GM19455 (cell line): ENCODE measurements around the gene PTPRN.
"Not testable (repeated sequence)": the region's sequence is repeated elsewhere in the genome, so short reads cannot be mapped to it uniquely, and the experiment has no call there.

Source experiments
- ATAC-seq: cut with Tn5 transposase; IDR thresholded peaks from one replicate; pipeline ENCODE4 v1.9.1; 2021; ENCODE audit not compliant: unreplicated experiment

Gene PTPRN

DNA sequence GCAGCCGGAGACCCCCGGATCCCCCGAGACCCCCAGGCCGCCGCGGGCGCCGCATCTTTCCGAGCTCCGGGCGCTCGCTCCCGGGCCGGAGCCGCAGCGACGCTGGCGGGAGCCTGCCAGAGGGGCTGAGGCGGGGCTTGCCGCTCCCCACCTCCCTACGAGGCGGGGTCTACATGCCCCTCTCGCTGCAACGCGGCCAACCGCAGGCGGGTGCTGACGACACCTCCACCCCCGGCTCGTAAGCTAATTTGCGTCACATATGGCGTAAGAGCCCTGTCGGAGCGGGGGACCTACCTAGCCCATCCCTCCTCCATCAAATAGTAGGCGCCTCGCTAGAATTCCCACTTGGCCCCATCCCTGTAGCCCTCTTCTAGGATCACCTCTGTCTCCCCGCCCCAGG is at the start of gene PTPRN:
PTPRN (minus strand) TSS at position 124 of the 400 bp plus-strand sequence; CDS start at position 55, 69 bp downstream.
- no peak for ATAC-seq

- ATAC-seq = no peak
These were observed 49.2 kb upstream of the PTPRN start for GRCh38 chr2:219358170-219359075.

DNA sequence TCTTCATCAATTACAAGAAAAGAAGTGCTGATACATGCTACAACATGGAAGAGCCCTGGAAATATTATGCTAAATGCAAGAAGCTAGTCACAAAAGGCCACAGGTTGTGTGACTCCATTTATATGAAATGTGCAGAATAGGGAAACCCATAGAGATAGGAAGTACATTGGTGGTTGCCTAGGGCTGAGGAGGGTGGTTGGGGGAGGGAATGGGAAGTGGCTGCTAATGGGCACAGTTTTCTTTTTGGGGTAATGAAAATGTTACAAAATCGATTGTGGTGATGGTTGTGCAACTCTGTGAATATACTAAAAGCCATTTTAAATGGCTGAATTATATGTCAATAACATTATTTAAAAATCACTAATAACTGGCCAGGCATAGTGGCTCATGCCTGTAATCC is 47.6 kb upstream of the PTPRN start:
- ATAC-seq = no peak

DNA sequence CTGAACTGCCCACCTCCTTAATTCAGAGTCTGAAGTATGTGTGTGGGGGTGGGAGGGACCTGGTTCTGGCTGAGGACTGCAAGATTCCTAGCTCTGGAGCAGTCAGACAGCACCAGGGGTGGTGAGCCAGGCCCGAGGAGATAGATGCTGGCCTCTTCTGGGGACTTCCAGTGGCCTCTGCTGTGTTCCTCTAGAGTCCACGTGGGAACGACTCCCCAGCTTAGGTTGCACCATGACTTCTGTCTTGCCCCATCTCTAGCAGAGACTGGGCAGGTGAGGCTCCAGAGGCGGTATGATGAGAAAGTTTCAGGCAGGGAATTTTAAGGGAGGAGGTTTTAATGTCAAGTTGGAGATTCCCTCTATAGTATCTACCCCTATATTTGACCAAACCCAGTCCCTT is 45.4 kb upstream of the PTPRN start:
- ATAC-seq = no peak

GRCh38 chr2:219353129-219353528 is 43.9 kb upstream of the PTPRN start:
- ATAC-seq = no peak

- no peak for ATAC-seq
These were observed 43.3 kb upstream of the PTPRN start for GRCh38 chr2:219352448-219353023.

- no peak for ATAC-seq
These were observed 41.6 kb upstream of the PTPRN start for GRCh38 chr2:219350710-219351221.

GRCh38 chr2:219350215-219350614 is 41.0 kb upstream of the PTPRN start:
- no peak for ATAC-seq

DNA sequence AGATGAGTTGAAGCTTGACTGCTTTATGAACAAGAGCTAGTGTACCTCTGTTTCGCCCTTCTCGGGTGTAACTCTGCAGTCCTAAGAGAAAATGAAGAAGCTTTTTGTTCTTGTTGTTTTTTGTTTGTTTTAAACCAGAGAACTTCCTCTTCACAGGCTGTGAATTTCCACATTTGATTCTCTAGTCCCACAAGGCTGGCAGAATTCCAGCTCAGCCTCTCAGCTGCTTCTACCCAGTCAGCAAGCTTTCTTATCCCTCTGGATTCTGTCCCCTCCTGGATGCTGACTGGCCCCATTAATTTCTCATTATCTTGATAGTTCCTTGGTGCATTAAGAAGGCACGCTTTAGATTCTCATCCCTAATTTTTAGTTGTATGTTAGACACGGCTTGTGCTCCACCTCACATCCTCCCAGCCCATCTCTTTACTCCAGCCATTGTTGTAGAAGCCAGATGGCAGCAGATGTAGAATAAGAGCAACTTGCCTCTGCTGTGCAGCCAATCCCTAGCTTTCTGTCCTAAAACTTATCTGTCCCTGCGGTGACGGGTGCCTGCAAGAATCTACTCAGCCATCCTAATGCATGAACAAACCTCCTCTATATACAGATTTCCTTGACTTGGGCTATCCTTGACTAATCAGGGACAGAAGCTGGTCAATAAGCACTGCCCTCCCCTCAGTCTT is 35.7 kb upstream of the PTPRN start:
- no peak for ATAC-seq

DNA sequence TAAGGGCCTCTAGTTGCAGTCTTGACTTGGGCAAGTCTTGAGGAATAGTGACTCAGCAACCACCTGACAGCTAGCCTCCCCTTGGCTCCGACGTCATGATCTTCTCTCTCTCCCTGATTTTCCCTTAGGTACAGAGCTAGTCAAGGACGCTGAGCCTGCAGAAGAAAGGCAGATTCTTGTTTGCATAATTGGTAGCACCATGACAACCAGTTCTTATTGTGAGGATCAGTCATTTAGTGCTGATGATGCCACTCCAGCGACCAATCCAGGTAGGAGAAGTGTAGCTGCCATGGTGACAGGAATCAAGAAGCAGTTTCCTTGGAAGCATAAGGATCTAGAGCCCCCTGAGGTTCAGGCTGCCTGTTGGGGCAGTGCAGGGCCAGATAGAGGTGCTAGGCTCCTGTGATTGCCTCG is 26.2 kb upstream of the PTPRN start:
- ATAC-seq = no peak

DNA sequence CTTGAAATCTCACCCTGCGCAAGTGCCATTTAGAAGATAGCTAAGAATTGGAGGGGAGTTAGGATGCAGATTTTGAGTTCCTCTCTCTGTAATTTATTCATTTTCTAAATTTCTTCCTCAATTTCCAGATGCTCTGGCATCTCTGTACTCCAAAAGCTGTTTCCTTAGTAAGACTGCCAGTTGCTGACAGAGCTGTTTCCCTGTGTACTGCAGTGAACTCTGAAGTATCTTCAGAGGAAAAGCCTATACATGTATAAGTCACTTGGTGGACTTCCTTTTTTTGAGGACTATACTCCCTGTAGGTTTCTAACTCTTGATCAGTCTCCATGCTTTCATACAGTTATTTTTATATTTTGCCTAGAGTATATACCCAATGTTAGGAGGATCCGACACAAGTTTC is 24.9 kb upstream of the PTPRN start:
- ATAC-seq = no peak

- no peak for ATAC-seq
These were observed 23.3 kb upstream of the PTPRN start, which contains the start of gene RESP18 for GRCh38 chr2:219332542-219332941. Gene RESP18 (minus strand): TSS chr2:219332744.

GRCh38 chr2:219331560-219332213 is 22.5 kb upstream of the PTPRN start:
- ATAC-seq = no peak

- no peak for ATAC-seq
These were observed 18.5 kb upstream of the PTPRN start for GRCh38 chr2:219327719-219328118.

DNA sequence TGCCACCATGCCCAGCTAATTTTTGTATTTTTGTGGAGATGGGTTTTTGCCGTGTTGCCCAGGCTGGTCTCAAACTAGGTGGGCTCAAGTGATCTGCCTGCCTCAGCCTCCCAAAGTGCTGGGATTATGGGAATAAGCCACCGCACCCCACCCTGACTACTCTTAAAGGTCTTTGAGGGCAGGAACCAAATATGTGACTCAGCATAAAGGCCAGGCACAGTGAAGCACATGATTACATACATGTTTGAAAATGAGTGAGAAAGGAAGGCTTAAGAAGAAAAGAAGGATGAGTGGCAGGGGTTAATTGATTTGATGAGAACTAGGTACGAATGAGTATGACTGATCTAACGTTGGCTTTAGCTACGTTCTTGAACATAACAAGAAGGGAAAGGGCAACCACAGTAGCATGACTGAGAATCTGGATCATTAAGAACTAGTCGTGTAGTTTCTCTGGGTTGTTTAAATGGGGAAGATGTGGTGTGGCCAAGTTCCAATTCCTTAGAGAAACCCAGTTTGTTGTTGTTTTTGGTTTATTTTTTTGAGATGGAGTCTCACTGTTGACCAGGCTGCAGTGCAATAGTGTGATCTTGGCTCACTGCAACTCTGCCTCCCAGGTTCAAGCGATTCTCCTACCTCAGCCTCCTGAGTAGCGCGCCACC is 16.6 kb upstream of the PTPRN start:
- no peak for ATAC-seq

GRCh38 chr2:219325136-219325535 is 15.9 kb upstream of the PTPRN start:
- no peak for ATAC-seq

GRCh38 chr2:219323434-219323833 is 14.2 kb upstream of the PTPRN start:
- ATAC-seq = no peak

DNA sequence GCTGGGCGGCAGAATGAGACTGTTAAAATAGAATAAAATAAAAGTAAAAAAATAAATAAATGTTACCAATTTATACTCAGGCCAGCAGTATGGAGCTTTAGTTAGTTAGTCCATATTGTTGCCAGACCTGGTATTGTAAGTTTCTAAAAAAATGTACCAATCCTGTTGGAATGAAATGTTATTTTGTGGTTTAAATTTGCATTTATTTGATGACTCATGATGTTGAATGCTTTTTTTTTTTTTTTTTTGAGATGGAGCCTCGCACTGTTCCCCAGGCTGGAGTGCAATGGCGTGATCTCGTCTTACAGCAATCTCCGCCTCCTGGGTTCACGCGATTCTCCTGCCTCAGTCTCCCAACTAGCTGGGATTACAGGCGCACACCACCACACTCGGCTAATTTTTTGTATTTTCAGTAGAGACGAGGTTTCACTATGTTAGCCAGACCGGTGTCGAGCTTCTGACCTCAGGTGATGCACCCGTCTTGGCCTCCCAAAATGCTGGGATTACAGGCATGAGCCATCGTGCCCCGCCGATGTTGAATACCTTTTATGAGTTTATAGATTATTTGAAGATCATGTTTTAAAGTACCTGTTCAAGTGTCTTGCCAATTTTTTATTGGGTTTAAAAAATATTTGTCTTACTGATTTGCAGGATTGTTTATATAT is 5.7 kb upstream of the PTPRN start:
- no peak for ATAC-seq

- not testable (repeated sequence) for ATAC-seq
These were observed 3.6 kb upstream of the PTPRN start for GRCh38 chr2:219312683-219313263.
